Retinal pigment epithelial cell (primary cell): ENCODE data around the gene TRIM38.
"Not testable (repeated sequence)": the region's sequence is repeated elsewhere in the genome, so short reads cannot be mapped to it uniquely, and the experiment has no call there.

Experiments
- DNase-seq: peaks from one replicate; pipeline ENCODE4 v3.0.0-alpha.2; 2010; ENCODE audit warnings: low read depth
- H3K4me3 ChIP-seq: 2 replicates; pipeline ENCODE4 v1.5.1; 2011; ENCODE audit warnings: mild to moderate bottlenecking, low read length, control low read depth, moderate library complexity
- CTCF ChIP-seq: conservative IDR thresholded peaks from 2 replicates; pipeline ENCODE4 v1.5.1; 2011; ENCODE audit warnings: low read depth, low read length, control low read depth, inconsistent platforms

The TRIM38 gene

GRCh38 chr6:26008470-26008869 is 45.9 kb downstream of the TRIM38 start:
- TF ChIP-seq CTCF, result no peak
- no peak overlapping the region for H3K4me3 ChIP-seq
- DNase-seq, result no peak

GRCh38 chr6:26009817-26010216 is 47.2 kb downstream of the TRIM38 start:
- no peak for DNase-seq
- TF ChIP-seq CTCF, result no peak
- no peak overlapping the region for H3K4me3 ChIP-seq

- H3K4me3 ChIP-seq, result no peak overlapping the region
- TF ChIP-seq CTCF, result no peak
- DNase-seq, result no peak
Measured at GRCh38 chr6:26012061-26012460, 49.5 kb downstream of the TRIM38 start.

- not testable (repeated sequence) for H3K4me3 ChIP-seq, DNase-seq
Measured at GRCh38 chr6:26014386-26014785, 51.8 kb downstream of the TRIM38 start.

- peak overlapping the region; percentile 47 for H3K4me3 ChIP-seq
- DNase-seq, result no peak
- TF ChIP-seq CTCF, result no peak
Measured at GRCh38 chr6:26016245-26016962, 53.8 kb downstream of the TRIM38 start.

GRCh38 chr6:26016963-26017631 is 54.5 kb downstream of the TRIM38 start:
- no peak for TF ChIP-seq CTCF
- H3K4me3 ChIP-seq, result peak overlapping the region; percentile 47
- DNase-seq, result no peak

GRCh38 chr6:26017632-26017966 is 55.0 kb downstream of the TRIM38 start:
- DNase-seq, result no peak
- peak; percentile 61 for TF ChIP-seq CTCF
- peak overlapping the region; percentile 47 for H3K4me3 ChIP-seq
